PC-3 (cell line): ENCODE data around the gene PNMA8B.

Source experiments
- CTCF ChIP-seq: fragments of 300-600 bp; sonication (generic); conservative IDR thresholded peaks from 2 replicates; pipeline ENCODE4 v1.5.1; 2017; ENCODE audit warnings: antibody characterized with exemption, low read depth, mild to moderate bottlenecking, low read length
- EZH2 ChIP-seq: fragments of 300-600 bp; sonication (generic); IDR thresholded peaks from one replicate; pipeline ENCODE4 v1.6.1; 2017; ENCODE audit warnings: antibody characterized with exemption, mild to moderate bottlenecking, low read length; ENCODE audit not compliant: unreplicated experiment
- EZH2phosphoT487 ChIP-seq: fragments of 300-600 bp; sonication (generic); IDR thresholded peaks from 2 replicates; pipeline ENCODE4 v1.6.1; 2018; ENCODE audit warnings: mild to moderate bottlenecking, antibody characterized with exemption, low read length, borderline replicate concordance

DNA sequence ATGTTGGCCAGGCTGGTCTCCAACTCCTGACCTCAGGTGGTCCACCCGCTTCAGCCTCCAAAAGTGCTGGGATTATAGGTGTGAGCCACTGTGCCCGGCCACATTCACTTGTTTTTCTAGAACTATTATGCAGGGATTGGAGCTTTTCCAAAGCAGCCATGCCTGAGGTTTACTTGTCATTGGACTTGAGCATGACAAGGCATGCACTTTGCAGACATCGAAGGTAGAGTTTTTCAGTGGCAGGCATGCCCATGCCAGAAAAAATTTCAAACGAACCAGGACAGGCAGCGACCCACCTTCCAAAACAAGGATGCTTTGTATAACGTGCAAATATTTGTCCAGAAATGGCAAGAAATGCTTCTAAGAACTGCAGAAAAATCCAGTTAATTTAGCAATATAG, 42.0 kb downstream of the PNMA8B start:
- TF ChIP-seq CTCF, result no peak
- TF ChIP-seq EZH2, result no peak
- no peak for TF ChIP-seq EZH2phosphoT487
